ENCODE measurements around the gene NID2.

The NID2 gene

GRCh38 chr14:52040598-52040997 is 28.3 kb downstream of the NID2 start:
- H3K27ac Mint-ChIP-seq: no peak overlapping the region
- peaks cover 25% of the 10 kb centered on the region for H3K27me3 Mint-ChIP-seq
- ATAC-seq (ENCODE audit: low read depth) (no peak), DNase-seq (ENCODE audit: low spot score in 2 of 2) (no peak)
- no peak overlapping the region for H3K4me3 Mint-ChIP-seq
- H3K36me3 Mint-ChIP-seq: peaks cover 1% of the 10 kb centered on the region
- peaks cover 3% of the 10 kb centered on the region for H3K4me1 Mint-ChIP-seq
- H3K9me3 Mint-ChIP-seq: peaks cover 5% of the 10 kb centered on the region

- Mint-ChIP-seq H3K27me3 (peaks cover 22% of the 10 kb centered on the region), H3K36me3 (peaks cover 1% of the 10 kb centered on the region), H3K9me3 (peaks cover 5% of the 10 kb centered on the region), H3K27ac (no peak overlapping the region), H3K4me1 (peaks cover 3% of the 10 kb centered on the region), H3K4me3 (no peak overlapping the region)
- DNase-seq (ENCODE audit: low spot score in 2 of 2): no peak
- ATAC-seq (ENCODE audit: low read depth): no peak
Observed at GRCh38 chr14:52039124-52039815, 29.6 kb downstream of the NID2 start.

GRCh38 chr14:52033101-52033642 is 35.7 kb downstream of the NID2 start:
- Mint-ChIP-seq H3K4me1 (no peaks in the 10 kb centered on the region), H3K27me3 (peaks cover 9% of the 10 kb centered on the region), H3K9me3 (peaks cover 5% of the 10 kb centered on the region), H3K4me3 (no peak overlapping the region), H3K36me3 (peaks cover 1% of the 10 kb centered on the region), H3K27ac (no peak overlapping the region)
- no peak for ATAC-seq (ENCODE audit: low read depth)
- DNase-seq (ENCODE audit: low spot score in 2 of 2): no peak

GRCh38 chr14:52032204-52032801 is 36.6 kb downstream of the NID2 start:
- Mint-ChIP-seq H3K4me1 (no peaks in the 10 kb centered on the region), H3K27me3 (peaks cover 8% of the 10 kb centered on the region), H3K9me3 (peaks cover 5% of the 10 kb centered on the region), H3K4me3 (no peak overlapping the region), H3K27ac (no peak overlapping the region), H3K36me3 (peaks cover 1% of the 10 kb centered on the region)
- ATAC-seq (ENCODE audit: low read depth): no peak
- no peak for DNase-seq (ENCODE audit: low spot score in 2 of 2)

- peaks cover 4% of the 10 kb centered on the region for H3K9me3 Mint-ChIP-seq
- peaks cover 7% of the 10 kb centered on the region for H3K27me3 Mint-ChIP-seq
- no peak for DNase-seq (ENCODE audit: low spot score in 2 of 2)
- no peak overlapping the region for H3K27ac Mint-ChIP-seq
- peaks cover 1% of the 10 kb centered on the region for H3K36me3 Mint-ChIP-seq
- no peak overlapping the region for H3K4me3 Mint-ChIP-seq
- no peak for ATAC-seq (ENCODE audit: low read depth)
- no peaks in the 10 kb centered on the region for H3K4me1 Mint-ChIP-seq
Observed at GRCh38 chr14:52031781-52032180, 37.1 kb downstream of the NID2 start.

GRCh38 chr14:52029881-52030280 is 39.0 kb downstream of the NID2 start:
- H3K36me3 Mint-ChIP-seq: no peaks in the 10 kb centered on the region
- DNase-seq (ENCODE audit: low spot score in 2 of 2): no peak
- H3K27me3 Mint-ChIP-seq: peaks cover 6% of the 10 kb centered on the region
- no peaks in the 10 kb centered on the region for H3K9me3 Mint-ChIP-seq
- no peak overlapping the region for H3K27ac Mint-ChIP-seq
- no peak overlapping the region for H3K4me3 Mint-ChIP-seq
- no peak for ATAC-seq (ENCODE audit: low read depth)
- no peaks in the 10 kb centered on the region for H3K4me1 Mint-ChIP-seq

GRCh38 chr14:52026901-52027300 is 42.0 kb downstream of the NID2 start:
- H3K9me3 Mint-ChIP-seq: no peaks in the 10 kb centered on the region
- no peak for DNase-seq (ENCODE audit: low spot score in 2 of 2)
- ATAC-seq (ENCODE audit: low read depth): no peak
- no peak overlapping the region for H3K4me3 Mint-ChIP-seq
- H3K27me3 Mint-ChIP-seq: peaks cover 3% of the 10 kb centered on the region
- no peaks in the 10 kb centered on the region for H3K36me3 Mint-ChIP-seq
- no peak overlapping the region for H3K27ac Mint-ChIP-seq
- no peaks in the 10 kb centered on the region for H3K4me1 Mint-ChIP-seq

GRCh38 chr14:52026017-52026660 is 42.7 kb downstream of the NID2 start:
- peaks cover 1% of the 10 kb centered on the region for H3K27me3 Mint-ChIP-seq
- no peaks in the 10 kb centered on the region for H3K9me3 Mint-ChIP-seq
- ATAC-seq (ENCODE audit: low read depth): no peak
- H3K4me3 Mint-ChIP-seq: no peak overlapping the region
- H3K27ac Mint-ChIP-seq: no peak overlapping the region
- H3K4me1 Mint-ChIP-seq: no peaks in the 10 kb centered on the region
- no peaks in the 10 kb centered on the region for H3K36me3 Mint-ChIP-seq
- DNase-seq (ENCODE audit: low spot score in 2 of 2): no peak

- no peak for ATAC-seq (ENCODE audit: low read depth)
- peaks cover 1% of the 10 kb centered on the region for H3K27me3 Mint-ChIP-seq
- no peak overlapping the region for H3K27ac Mint-ChIP-seq
Observed at GRCh38 chr14:52025310-52025709, 43.5 kb downstream of the NID2 start.

GRCh38 chr14:52023518-52023917 is 45.3 kb downstream of the NID2 start:
- Mint-ChIP-seq H3K9me3 (no peaks in the 10 kb centered on the region), H3K27me3 (peaks cover 5% of the 10 kb centered on the region), H3K36me3 (no peaks in the 10 kb centered on the region), H3K4me3 (no peak overlapping the region), H3K4me1 (no peaks in the 10 kb centered on the region), H3K27ac (no peak overlapping the region)
- ATAC-seq (ENCODE audit: low read depth): no peak
- no peak for DNase-seq (ENCODE audit: low spot score in 2 of 2)

More at GRCh38 chr14:52025310-52025709, 43.5 kb downstream of the NID2 start:
- no peaks in the 10 kb centered on the region for H3K9me3 Mint-ChIP-seq
- H3K4me1 Mint-ChIP-seq: no peaks in the 10 kb centered on the region
- no peaks in the 10 kb centered on the region for H3K36me3 Mint-ChIP-seq
- no peak overlapping the region for H3K4me3 Mint-ChIP-seq
- no peak for DNase-seq (ENCODE audit: low spot score in 2 of 2)

GRCh38 chr14:52021957-52022600 is 46.8 kb downstream of the NID2 start:
- Mint-ChIP-seq H3K36me3 (no peaks in the 10 kb centered on the region), H3K4me3 (no peak overlapping the region), H3K9me3 (no peaks in the 10 kb centered on the region), H3K27me3 (peaks cover 6% of the 10 kb centered on the region), H3K4me1 (no peaks in the 10 kb centered on the region), H3K27ac (no peak overlapping the region)
- no peak for ATAC-seq (ENCODE audit: low read depth)
- no peak for DNase-seq (ENCODE audit: low spot score in 2 of 2)

GRCh38 chr14:52020866-52021717 is 47.8 kb downstream of the NID2 start:
- Mint-ChIP-seq H3K27ac (no peak overlapping the region), H3K36me3 (no peaks in the 10 kb centered on the region), H3K27me3 (peaks cover 10% of the 10 kb centered on the region), H3K9me3 (no peaks in the 10 kb centered on the region), H3K4me3 (no peak overlapping the region), H3K4me1 (no peaks in the 10 kb centered on the region)
- ATAC-seq (ENCODE audit: low read depth) (no peak), DNase-seq (ENCODE audit: low spot score in 2 of 2) (no peak)

- ATAC-seq (ENCODE audit: low read depth): no peak
- Mint-ChIP-seq H3K4me1 (no peaks in the 10 kb centered on the region), H3K9me3 (no peaks in the 10 kb centered on the region), H3K27me3 (peaks cover 10% of the 10 kb centered on the region), H3K36me3 (no peaks in the 10 kb centered on the region), H3K27ac (no peak overlapping the region), H3K4me3 (no peak overlapping the region)
- no peak for DNase-seq (ENCODE audit: low spot score in 2 of 2)
Observed at GRCh38 chr14:52020161-52020714, 48.6 kb downstream of the NID2 start.

All from memory B cell (primary cell).